ENCODE results near the gene GMDS. TPM values are rescaled to one million over a fixed set of nuclear protein-coding genes. Genes with fewer than 3 reads are reported as not detected.

Gene GMDS
- total RNA-seq, 1 donor from 2014 or later, result 7.8 TPM

- no peak overlapping the region for H3K4me3 ChIP-seq (ENCODE audit: low read length in 3 of 3)
- H3K27me3 ChIP-seq (ENCODE audit: control insufficient read depth in 3 of 3, insufficient read depth in 3 of 3, low read length in 3 of 3), result peaks cover 0 to 2% (median 0%) of the 10 kb centered on the region in 3 donors
- H3K9ac ChIP-seq (ENCODE audit: low read depth in 1 of 3, low read length in 3 of 3), result no peak overlapping the region
- no peaks in the 10 kb centered on the region for H3K36me3 ChIP-seq (ENCODE audit: control insufficient read depth in 3 of 3, insufficient read depth in 3 of 3, low read length in 3 of 3)
- peaks cover 0 to 2% (median 0%) of the 10 kb centered on the region in 3 donors for H3K4me1 ChIP-seq (ENCODE audit: control insufficient read depth in 3 of 3, insufficient read depth in 3 of 3, low read length in 3 of 3)
- H3K9me3 ChIP-seq (ENCODE audit: control insufficient read depth in 3 of 3, low read length in 3 of 3), result no peaks in the 10 kb centered on the region
- no peak overlapping the region for H3K27ac ChIP-seq (ENCODE audit: low read depth, low read length)
These were observed 587.6 kb downstream of the GMDS start for GRCh38 chr6:1657771-1658165.

GRCh38 chr6:1657116-1657770, 588.2 kb downstream of the GMDS start:
- Histone ChIP-seq H3K4me1 (ENCODE audit: control insufficient read depth in 3 of 3, insufficient read depth in 3 of 3, low read length in 3 of 3) (peaks cover 0 to 2% (median 0%) of the 10 kb centered on the region in 3 donors), H3K27me3 (ENCODE audit: control insufficient read depth in 3 of 3, insufficient read depth in 3 of 3, low read length in 3 of 3) (peaks cover 0 to 2% (median 0%) of the 10 kb centered on the region in 3 donors), H3K27ac (ENCODE audit: low read depth, low read length) (no peak overlapping the region), H3K9me3 (ENCODE audit: control insufficient read depth in 3 of 3, low read length in 3 of 3) (no peaks in the 10 kb centered on the region), H3K9ac (ENCODE audit: low read depth in 1 of 3, low read length in 3 of 3) (no peak overlapping the region), H3K36me3 (ENCODE audit: control insufficient read depth in 3 of 3, insufficient read depth in 3 of 3, low read length in 3 of 3) (no peaks in the 10 kb centered on the region), H3K4me3 (ENCODE audit: low read length in 3 of 3) (no peak overlapping the region)

- H3K4me3 ChIP-seq (ENCODE audit: low read length in 3 of 3), result no peak overlapping the region
- H3K9ac ChIP-seq (ENCODE audit: low read depth in 1 of 3, low read length in 3 of 3), result no peak overlapping the region
- H3K36me3 ChIP-seq (ENCODE audit: control insufficient read depth in 3 of 3, insufficient read depth in 3 of 3, low read length in 3 of 3), result no peaks in the 10 kb centered on the region
- no peaks in the 10 kb centered on the region for H3K9me3 ChIP-seq (ENCODE audit: control insufficient read depth in 3 of 3, low read length in 3 of 3)
- no peak overlapping the region for H3K27ac ChIP-seq (ENCODE audit: low read depth, low read length)
- H3K4me1 ChIP-seq (ENCODE audit: control insufficient read depth in 3 of 3, insufficient read depth in 3 of 3, low read length in 3 of 3), result no peaks in the 10 kb centered on the region
- peaks cover 0 to 2% (median 0%) of the 10 kb centered on the region in 3 donors for H3K27me3 ChIP-seq (ENCODE audit: control insufficient read depth in 3 of 3, insufficient read depth in 3 of 3, low read length in 3 of 3)
These were observed 591.4 kb downstream of the GMDS start for GRCh38 chr6:1654054-1654453.

GRCh38 chr6:1652842-1653241, 592.6 kb downstream of the GMDS start:
- no peaks in the 10 kb centered on the region for H3K36me3 ChIP-seq (ENCODE audit: control insufficient read depth in 3 of 3, insufficient read depth in 3 of 3, low read length in 3 of 3)
- no peak overlapping the region for H3K27ac ChIP-seq (ENCODE audit: low read depth, low read length)
- peaks cover 0 to 2% (median under 1%) of the 10 kb centered on the region in 3 donors for H3K27me3 ChIP-seq (ENCODE audit: control insufficient read depth in 3 of 3, insufficient read depth in 3 of 3, low read length in 3 of 3)

GRCh38 chr6:1651362-1651761, 594.0 kb downstream of the GMDS start:
- no peak overlapping the region for H3K9ac ChIP-seq (ENCODE audit: low read depth in 1 of 3, low read length in 3 of 3)
- no peaks in the 10 kb centered on the region for H3K36me3 ChIP-seq (ENCODE audit: control insufficient read depth in 3 of 3, insufficient read depth in 3 of 3, low read length in 3 of 3)
- no peak overlapping the region for H3K27ac ChIP-seq (ENCODE audit: low read depth, low read length)

More at GRCh38 chr6:1652842-1653241, 592.6 kb downstream of the GMDS start:
- no peak overlapping the region for H3K4me3 ChIP-seq (ENCODE audit: low read length in 3 of 3)
- H3K9me3 ChIP-seq (ENCODE audit: control insufficient read depth in 3 of 3, low read length in 3 of 3), result no peaks in the 10 kb centered on the region
- H3K4me1 ChIP-seq (ENCODE audit: control insufficient read depth in 3 of 3, insufficient read depth in 3 of 3, low read length in 3 of 3), result no peaks in the 10 kb centered on the region
- H3K9ac ChIP-seq (ENCODE audit: low read depth in 1 of 3, low read length in 3 of 3), result no peak overlapping the region

GRCh38 chr6:1645466-1646185, 599.8 kb downstream of the GMDS start:
- Histone ChIP-seq H3K9ac (ENCODE audit: low read depth in 1 of 3, low read length in 3 of 3) (no peak overlapping the region), H3K27me3 (ENCODE audit: control insufficient read depth in 3 of 3, insufficient read depth in 3 of 3, low read length in 3 of 3) (peaks cover 0 to 3% (median 0%) of the 10 kb centered on the region in 3 donors), H3K4me1 (ENCODE audit: control insufficient read depth in 3 of 3, insufficient read depth in 3 of 3, low read length in 3 of 3) (no peaks in the 10 kb centered on the region), H3K4me3 (ENCODE audit: low read length in 3 of 3) (no peak overlapping the region), H3K9me3 (ENCODE audit: control insufficient read depth in 3 of 3, low read length in 3 of 3) (no peaks in the 10 kb centered on the region), H3K36me3 (ENCODE audit: control insufficient read depth in 3 of 3, insufficient read depth in 3 of 3, low read length in 3 of 3) (no peaks in the 10 kb centered on the region), H3K27ac (ENCODE audit: low read depth, low read length) (no peak overlapping the region)

More at GRCh38 chr6:1651362-1651761, 594.0 kb downstream of the GMDS start:
- no peaks in the 10 kb centered on the region for H3K4me1 ChIP-seq (ENCODE audit: control insufficient read depth in 3 of 3, insufficient read depth in 3 of 3, low read length in 3 of 3)
- no peaks in the 10 kb centered on the region for H3K9me3 ChIP-seq (ENCODE audit: control insufficient read depth in 3 of 3, low read length in 3 of 3)
- no peak overlapping the region for H3K4me3 ChIP-seq (ENCODE audit: low read length in 3 of 3)
- peaks cover 0 to 3% (median 0%) of the 10 kb centered on the region in 3 donors for H3K27me3 ChIP-seq (ENCODE audit: control insufficient read depth in 3 of 3, insufficient read depth in 3 of 3, low read length in 3 of 3)

- Histone ChIP-seq H3K4me1 (ENCODE audit: control insufficient read depth in 3 of 3, insufficient read depth in 3 of 3, low read length in 3 of 3) (no peaks in the 10 kb centered on the region), H3K4me3 (ENCODE audit: low read length in 3 of 3) (no peak overlapping the region), H3K27me3 (ENCODE audit: control insufficient read depth in 3 of 3, insufficient read depth in 3 of 3, low read length in 3 of 3) (peaks cover 0 to 3% (median 0%) of the 10 kb centered on the region in 3 donors), H3K36me3 (ENCODE audit: control insufficient read depth in 3 of 3, insufficient read depth in 3 of 3, low read length in 3 of 3) (no peaks in the 10 kb centered on the region), H3K27ac (ENCODE audit: low read depth, low read length) (no peak overlapping the region), H3K9me3 (ENCODE audit: control insufficient read depth in 3 of 3, low read length in 3 of 3) (no peaks in the 10 kb centered on the region), H3K9ac (ENCODE audit: low read depth in 1 of 3, low read length in 3 of 3) (no peak overlapping the region)
These were observed 600.8 kb downstream of the GMDS start for GRCh38 chr6:1644516-1645060.

- Histone ChIP-seq H3K9me3 (ENCODE audit: control insufficient read depth in 3 of 3, low read length in 3 of 3) (no peaks in the 10 kb centered on the region), H3K4me1 (ENCODE audit: control insufficient read depth in 3 of 3, insufficient read depth in 3 of 3, low read length in 3 of 3) (no peaks in the 10 kb centered on the region), H3K4me3 (ENCODE audit: low read length in 3 of 3) (no peak overlapping the region), H3K27me3 (ENCODE audit: control insufficient read depth in 3 of 3, insufficient read depth in 3 of 3, low read length in 3 of 3) (peaks cover 0 to 3% (median 0%) of the 10 kb centered on the region in 3 donors), H3K9ac (ENCODE audit: low read depth in 1 of 3, low read length in 3 of 3) (no peak overlapping the region), H3K27ac (ENCODE audit: low read depth, low read length) (no peak overlapping the region), H3K36me3 (ENCODE audit: control insufficient read depth in 3 of 3, insufficient read depth in 3 of 3, low read length in 3 of 3) (no peaks in the 10 kb centered on the region)
These were observed 601.5 kb downstream of the GMDS start for GRCh38 chr6:1643830-1644445.

GRCh38 chr6:1643111-1643510, 602.3 kb downstream of the GMDS start:
- H3K9me3 ChIP-seq (ENCODE audit: control insufficient read depth in 3 of 3, low read length in 3 of 3), result no peaks in the 10 kb centered on the region
- no peaks in the 10 kb centered on the region for H3K36me3 ChIP-seq (ENCODE audit: control insufficient read depth in 3 of 3, insufficient read depth in 3 of 3, low read length in 3 of 3)
- H3K9ac ChIP-seq (ENCODE audit: low read depth in 1 of 3, low read length in 3 of 3), result no peak overlapping the region
- no peaks in the 10 kb centered on the region for H3K4me1 ChIP-seq (ENCODE audit: control insufficient read depth in 3 of 3, insufficient read depth in 3 of 3, low read length in 3 of 3)
- no peak overlapping the region for H3K4me3 ChIP-seq (ENCODE audit: low read length in 3 of 3)
- H3K27ac ChIP-seq (ENCODE audit: low read depth, low read length), result no peak overlapping the region
- H3K27me3 ChIP-seq (ENCODE audit: control insufficient read depth in 3 of 3, insufficient read depth in 3 of 3, low read length in 3 of 3), result peaks cover 0 to 3% (median 0%) of the 10 kb centered on the region in 3 donors

Measured in skeletal muscle tissue (tissue), 4 donors.